SK-N-SH (cell line): Measurements from ENCODE around the gene LRCOL1. TPM values are rescaled to one million over a fixed set of nuclear protein-coding genes. Genes with fewer than 3 reads are reported as not detected.

ENCODE experiments used
- CTCF ChIA-PET: fragments of 300-600, 350-600 bp; formaldehyde crosslinking; extraction: SDS; loops from one replicate; lab custom pipeline; 2021; lab: Yijun Ruan, JAX
- POLR2A ChIA-PET: fragments of 350-600 bp; sonication (Branson Sonifier 250); formaldehyde crosslinking; extraction: SDS; loops from one replicate; lab custom pipeline; 2020; ENCODE audit warnings: antibody characterized with exemption, inconsistent platforms; lab: Yijun Ruan, JAX
- DNase-seq: peaks from one replicate; pipeline ENCODE4 v3.0.0; 2012
- H2AFZ ChIP-seq: fragments of 200-600 bp; sonication (generic); 2 replicates; pipeline ENCODE4 v1.8.1; 2016; ENCODE audit warnings: antibody characterized with exemption, mild to moderate bottlenecking, low read depth
- H3F3A ChIP-seq: fragments of 200-600 bp; sonication (generic); replicated peaks from 2 replicates; pipeline ENCODE3; 2016; ENCODE audit warnings: antibody characterized with exemption, mild to moderate bottlenecking; ENCODE audit not compliant: insufficient read depth
- H3K27ac ChIP-seq, 2 experiments: fragments of 200-500 bp in 1 of 2; fragments of 200-600 bp in 1 of 2; sonication (Bioruptor generic) in 1 of 2; sonication (generic), shearing (Covaris generic) in 1 of 2; 2 replicates each; pipeline versions ENCODE4 v1.5.1 to v1.6.1; 2014 to 2016; ENCODE audit warnings: low read depth in 2 of 2, inconsistent platforms in 1 of 2, low read length in 1 of 2, mild to moderate bottlenecking in 1 of 2, mixed read lengths in 1 of 2
- H3K27me3 ChIP-seq: fragments of 200-600 bp; sonication (generic), shearing (Covaris generic); 2 replicates; pipeline ENCODE4 v1.6.1; 2016; ENCODE audit warnings: mixed run types; ENCODE audit not compliant: insufficient read depth
- H3K36me3 ChIP-seq, 2 experiments: fragments of 200-500 bp in 1 of 2; fragments of 200-600 bp in 1 of 2; sonication (Bioruptor generic) in 1 of 2; sonication (generic) in 1 of 2; replicated peaks in 1 of 2; 2 replicates each; pipeline versions ENCODE3 to v1.5.1; 2014 to 2016; ENCODE audit warnings: low read length in 1 of 2, mild to moderate bottlenecking in 1 of 2; ENCODE audit not compliant: insufficient read depth in 2 of 2, control insufficient read depth in 1 of 2
- H3K4me1 ChIP-seq, 2 experiments: fragments of 200-500 bp in 1 of 2; fragments of 200-600 bp in 1 of 2; sonication (Bioruptor generic) in 1 of 2; sonication (generic), shearing (Covaris generic) in 1 of 2; 2 replicates each; pipeline versions ENCODE4 v1.5.1 to v1.6.1; 2014 to 2016; ENCODE audit warnings: low read depth in 1 of 2, low read length in 1 of 2, mixed run types in 1 of 2; ENCODE audit not compliant: insufficient read depth in 2 of 2, control insufficient read depth in 1 of 2
- H3K4me2 ChIP-seq: fragments of 200-600 bp; sonication (generic), shearing (Covaris generic); 2 replicates; pipeline ENCODE4 v1.6.1; 2017; ENCODE audit warnings: mixed run types
- H3K4me3 ChIP-seq, 2 experiments: fragments of 200-500 bp in 1 of 2; fragments of 200-600 bp in 1 of 2; sonication (Bioruptor generic) in 1 of 2; sonication (generic), shearing (Covaris generic) in 1 of 2; 2 replicates each; pipeline versions ENCODE4 v1.5.1 to v1.8.1; 2014 to 2016; ENCODE audit warnings: low read depth in 2 of 2, inconsistent platforms in 1 of 2, low read length in 1 of 2, mild to moderate bottlenecking in 1 of 2, mixed read lengths in 1 of 2, moderate library complexity in 1 of 2
- H3K79me2 ChIP-seq: fragments of 200-600 bp; sonication (generic); 2 replicates; pipeline ENCODE4 v1.8.1; 2017; ENCODE audit warnings: mild to moderate bottlenecking; ENCODE audit not compliant: insufficient read depth
- H3K9ac ChIP-seq: fragments of 200-600 bp; sonication (generic); 2 replicates; pipeline ENCODE4 v1.6.1; 2017; ENCODE audit warnings: mixed run types
- H3K9me2 ChIP-seq: fragments of 200-600 bp; sonication (generic); 2 replicates; pipeline ENCODE4 v1.6.1; 2017; ENCODE audit warnings: mixed run types
- H3K9me3 ChIP-seq: fragments of 200-600 bp; sonication (generic); 2 replicates; pipeline ENCODE4 v1.6.1; 2017; ENCODE audit warnings: mixed run types, mild to moderate bottlenecking, moderate library complexity
- H4K20me1 ChIP-seq: fragments of 200-600 bp; sonication (generic); 2 replicates; pipeline ENCODE4 v1.6.1; 2017; ENCODE audit warnings: mild to moderate bottlenecking, mixed run types; ENCODE audit not compliant: insufficient read depth
- CHD2 ChIP-seq: fragments of 150-350 bp; IDR thresholded peaks from 2 replicates; pipeline ENCODE4 v1.6.1; 2018; ENCODE audit warnings: low read length; ENCODE audit not compliant: partially characterized antibody
- EP300 ChIP-seq, 2 experiments: IDR thresholded peaks; 2 replicates each; pipeline versions ENCODE4 v1.4.0 to v1.6.1; 2012; ENCODE audit warnings: borderline replicate concordance in 1 of 2, low read depth in 1 of 2, low read length in 1 of 2
- EZH2phosphoT487 ChIP-seq: fragments of 200-600 bp; sonication (generic); IDR thresholded peaks from 2 replicates; pipeline ENCODE4 v1.6.1; 2017; ENCODE audit warnings: low read depth, mixed run types, mild to moderate bottlenecking, antibody characterized with exemption, moderate library complexity, borderline replicate concordance
- FOXM1 ChIP-seq: IDR thresholded peaks from 2 replicates; pipeline ENCODE4 v1.4.0; 2012; ENCODE audit warnings: low read depth, mild to moderate bottlenecking
- JUND ChIP-seq: IDR thresholded peaks from 2 replicates; pipeline ENCODE4 v1.4.0; 2012
- MXI1 ChIP-seq: IDR thresholded peaks from 2 replicates; pipeline ENCODE4 v1.6.1; 2012; ENCODE audit warnings: mild to moderate bottlenecking, low read depth, low read length, improper control_type of control experiment
- NFIC ChIP-seq: IDR thresholded peaks from 2 replicates; pipeline ENCODE4 v1.4.0; 2012; ENCODE audit warnings: borderline replicate concordance
- NRF1 ChIP-seq: IDR thresholded peaks from 2 replicates; pipeline ENCODE4 v1.6.1; 2012; ENCODE audit warnings: low read depth, mild to moderate bottlenecking, low read length
- RCOR1 ChIP-seq: fragments of 150-350 bp; IDR thresholded peaks from 2 replicates; pipeline ENCODE4 v1.6.1; 2017; ENCODE audit warnings: antibody characterized with exemption, low read length
- SIN3A ChIP-seq: IDR thresholded peaks from 2 replicates; pipeline ENCODE4 v1.6.1; 2012; ENCODE audit warnings: low read depth, mild to moderate bottlenecking, low read length, moderate library complexity, borderline replicate concordance
- TAF1 ChIP-seq: IDR thresholded peaks from 2 replicates; pipeline ENCODE4 v1.6.1; 2012; ENCODE audit warnings: low read depth, mild to moderate bottlenecking, low read length, moderate library complexity, borderline replicate concordance
- TCF12 ChIP-seq: IDR thresholded peaks from 2 replicates; pipeline ENCODE4 v1.4.0; 2012
- TEAD4 ChIP-seq: IDR thresholded peaks from 2 replicates; pipeline ENCODE4 v1.4.0; 2012; ENCODE audit warnings: mild to moderate bottlenecking, borderline replicate concordance; ENCODE audit not compliant: insufficient read depth
- YY1 ChIP-seq: IDR thresholded peaks from 2 replicates; pipeline ENCODE4 v1.4.0; 2012; ENCODE audit warnings: low read depth, mild to moderate bottlenecking
- WGBS: methylation state at CpG from one replicate; pipeline ENCODE4 v1.1.6; 2017; ENCODE audit warnings: low lambda C conversion rate; 5-methylcytosine and 5-hydroxymethylcytosine counted together
- polyA plus RNA-seq, 3 experiments: library from polyadenylated mRNA; depleted of rRNA; stranded (reverse); fragments of >200 nt; gene quantifications; 2 replicates each; pipeline ENCODE4 v1.2.3, GENCODE V29; 2012
- TF ChIP-seq, protein P1 (sequence below): fragments of 200-600 bp; sonication (generic); IDR thresholded peaks from 2 replicates; pipeline ENCODE4 v1.6.1; 2017; ENCODE audit warnings: antibody characterized with exemption, mild to moderate bottlenecking, moderate library complexity
- TF ChIP-seq, protein P2 (sequence below): IDR thresholded peaks from 2 replicates; pipeline ENCODE4; 2012
- TF ChIP-seq, protein P3 (sequence below): IDR thresholded peaks from 2 replicates; pipeline ENCODE4 v1.4.0; 2012; ENCODE audit warnings: low read depth
- TF ChIP-seq, protein P4 (sequence below): IDR thresholded peaks from 2 replicates; pipeline ENCODE4 v1.6.1; 2012; ENCODE audit warnings: mild to moderate bottlenecking, low read depth, low read length, moderate library complexity
- TF ChIP-seq, protein P5 (sequence below): fragments of 150-350 bp; IDR thresholded peaks from 2 replicates; pipeline ENCODE4 v1.6.1; 2016; ENCODE audit warnings: mild to moderate bottlenecking, low read depth, low read length

Gene LRCOL1
- polyA plus RNA-seq, 1 of the 3 experiments (the other 2 are of a cell fraction) = 1.1 TPM

DNA sequence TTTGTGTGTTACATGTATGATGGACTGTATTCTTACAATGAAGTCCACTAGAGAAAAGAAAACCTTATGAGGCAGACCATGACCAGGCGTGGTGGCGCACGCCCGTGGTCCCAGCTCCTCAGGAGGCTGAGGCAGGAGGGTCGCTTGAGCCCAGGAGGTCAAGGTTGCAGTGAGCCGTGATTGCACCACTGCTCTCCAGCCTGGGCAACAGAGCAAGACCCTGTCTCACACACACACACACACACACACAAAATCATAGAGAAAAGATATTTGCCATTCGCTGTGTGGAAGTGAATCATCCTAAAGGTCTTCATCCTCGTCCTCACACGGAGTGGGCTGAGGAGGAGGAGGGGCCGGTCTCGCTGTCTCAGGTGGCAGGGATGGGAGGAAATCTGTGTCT lies 32.3 kb downstream of the LRCOL1 start (continued):
- TF ChIP-seq CHD2 = no peak
- TF ChIP-seq, protein P1, sequence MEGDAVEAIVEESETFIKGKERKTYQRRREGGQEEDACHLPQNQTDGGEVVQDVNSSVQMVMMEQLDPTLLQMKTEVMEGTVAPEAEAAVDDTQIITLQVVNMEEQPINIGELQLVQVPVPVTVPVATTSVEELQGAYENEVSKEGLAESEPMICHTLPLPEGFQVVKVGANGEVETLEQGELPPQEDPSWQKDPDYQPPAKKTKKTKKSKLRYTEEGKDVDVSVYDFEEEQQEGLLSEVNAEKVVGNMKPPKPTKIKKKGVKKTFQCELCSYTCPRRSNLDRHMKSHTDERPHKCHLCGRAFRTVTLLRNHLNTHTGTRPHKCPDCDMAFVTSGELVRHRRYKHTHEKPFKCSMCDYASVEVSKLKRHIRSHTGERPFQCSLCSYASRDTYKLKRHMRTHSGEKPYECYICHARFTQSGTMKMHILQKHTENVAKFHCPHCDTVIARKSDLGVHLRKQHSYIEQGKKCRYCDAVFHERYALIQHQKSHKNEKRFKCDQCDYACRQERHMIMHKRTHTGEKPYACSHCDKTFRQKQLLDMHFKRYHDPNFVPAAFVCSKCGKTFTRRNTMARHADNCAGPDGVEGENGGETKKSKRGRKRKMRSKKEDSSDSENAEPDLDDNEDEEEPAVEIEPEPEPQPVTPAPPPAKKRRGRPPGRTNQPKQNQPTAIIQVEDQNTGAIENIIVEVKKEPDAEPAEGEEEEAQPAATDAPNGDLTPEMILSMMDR = no peak

DNA sequence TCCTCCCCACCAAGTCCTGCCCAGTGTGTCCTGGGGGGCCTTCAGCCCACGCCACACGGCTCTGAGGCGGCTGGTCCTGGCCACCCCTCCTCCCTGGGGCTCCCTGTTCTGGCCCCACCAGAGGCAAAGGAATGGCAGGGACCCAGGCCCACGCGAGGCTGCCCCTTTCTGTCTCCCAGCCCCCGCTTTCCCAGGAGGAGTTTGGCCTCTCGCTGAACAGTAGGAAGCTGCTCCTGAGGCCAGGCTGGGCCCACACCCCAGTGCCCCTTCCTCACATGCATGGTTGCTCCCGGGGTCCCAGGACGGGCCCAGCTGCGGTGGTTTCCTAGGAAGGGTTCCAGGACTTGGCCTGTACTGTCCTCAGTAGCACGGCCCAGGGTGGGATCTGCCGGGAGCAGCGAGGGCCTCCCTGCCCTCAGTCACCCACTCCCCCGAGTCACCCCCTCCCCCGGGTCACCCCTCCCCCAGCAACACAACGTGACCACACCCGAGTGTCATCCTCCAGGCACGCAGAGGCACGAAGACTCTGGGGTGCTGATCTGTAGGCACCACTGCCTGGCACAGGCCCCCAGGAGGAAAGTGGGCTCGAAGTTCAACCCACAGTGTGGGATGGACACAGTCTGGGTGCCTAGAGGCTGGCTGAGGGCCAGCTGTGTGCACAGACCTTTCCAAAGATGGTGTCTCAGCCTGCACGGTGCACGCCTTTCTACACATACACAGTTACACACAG lies 33.0 kb downstream of the LRCOL1 start:
- no peaks in the 10 kb centered on the region for H3K9me3 ChIP-seq
- TF ChIP-seq, protein P2, sequence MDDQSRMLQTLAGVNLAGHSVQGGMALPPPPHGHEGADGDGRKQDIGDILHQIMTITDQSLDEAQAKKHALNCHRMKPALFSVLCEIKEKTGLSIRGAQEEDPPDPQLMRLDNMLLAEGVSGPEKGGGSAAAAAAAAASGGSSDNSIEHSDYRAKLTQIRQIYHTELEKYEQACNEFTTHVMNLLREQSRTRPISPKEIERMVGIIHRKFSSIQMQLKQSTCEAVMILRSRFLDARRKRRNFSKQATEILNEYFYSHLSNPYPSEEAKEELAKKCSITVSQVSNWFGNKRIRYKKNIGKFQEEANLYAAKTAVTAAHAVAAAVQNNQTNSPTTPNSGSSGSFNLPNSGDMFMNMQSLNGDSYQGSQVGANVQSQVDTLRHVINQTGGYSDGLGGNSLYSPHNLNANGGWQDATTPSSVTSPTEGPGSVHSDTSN = no peak
- TF ChIP-seq, protein P3, sequence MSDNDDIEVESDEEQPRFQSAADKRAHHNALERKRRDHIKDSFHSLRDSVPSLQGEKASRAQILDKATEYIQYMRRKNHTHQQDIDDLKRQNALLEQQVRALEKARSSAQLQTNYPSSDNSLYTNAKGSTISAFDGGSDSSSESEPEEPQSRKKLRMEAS = no peak
- TF ChIP-seq JUND (no peak), MXI1 (no peak), NRF1 (no peak), TAF1 (no peak), YY1 (no peak), TCF12 (no peak), TEAD4 (no peak), SIN3A (no peak), NFIC (no peak), EZH2phosphoT487 (no peak), FOXM1 (no peak), RCOR1 (no peak), EP300 (IDR thresholded peaks at IDR 0.05; ENCODE audit: borderline replicate concordance in 1 of 2, low read depth in 1 of 2, low read length in 1 of 2) (no peak)
- TF ChIP-seq, protein P4, sequence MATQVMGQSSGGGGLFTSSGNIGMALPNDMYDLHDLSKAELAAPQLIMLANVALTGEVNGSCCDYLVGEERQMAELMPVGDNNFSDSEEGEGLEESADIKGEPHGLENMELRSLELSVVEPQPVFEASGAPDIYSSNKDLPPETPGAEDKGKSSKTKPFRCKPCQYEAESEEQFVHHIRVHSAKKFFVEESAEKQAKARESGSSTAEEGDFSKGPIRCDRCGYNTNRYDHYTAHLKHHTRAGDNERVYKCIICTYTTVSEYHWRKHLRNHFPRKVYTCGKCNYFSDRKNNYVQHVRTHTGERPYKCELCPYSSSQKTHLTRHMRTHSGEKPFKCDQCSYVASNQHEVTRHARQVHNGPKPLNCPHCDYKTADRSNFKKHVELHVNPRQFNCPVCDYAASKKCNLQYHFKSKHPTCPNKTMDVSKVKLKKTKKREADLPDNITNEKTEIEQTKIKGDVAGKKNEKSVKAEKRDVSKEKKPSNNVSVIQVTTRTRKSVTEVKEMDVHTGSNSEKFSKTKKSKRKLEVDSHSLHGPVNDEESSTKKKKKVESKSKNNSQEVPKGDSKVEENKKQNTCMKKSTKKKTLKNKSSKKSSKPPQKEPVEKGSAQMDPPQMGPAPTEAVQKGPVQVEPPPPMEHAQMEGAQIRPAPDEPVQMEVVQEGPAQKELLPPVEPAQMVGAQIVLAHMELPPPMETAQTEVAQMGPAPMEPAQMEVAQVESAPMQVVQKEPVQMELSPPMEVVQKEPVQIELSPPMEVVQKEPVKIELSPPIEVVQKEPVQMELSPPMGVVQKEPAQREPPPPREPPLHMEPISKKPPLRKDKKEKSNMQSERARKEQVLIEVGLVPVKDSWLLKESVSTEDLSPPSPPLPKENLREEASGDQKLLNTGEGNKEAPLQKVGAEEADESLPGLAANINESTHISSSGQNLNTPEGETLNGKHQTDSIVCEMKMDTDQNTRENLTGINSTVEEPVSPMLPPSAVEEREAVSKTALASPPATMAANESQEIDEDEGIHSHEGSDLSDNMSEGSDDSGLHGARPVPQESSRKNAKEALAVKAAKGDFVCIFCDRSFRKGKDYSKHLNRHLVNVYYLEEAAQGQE = no peak
- TF ChIP-seq, protein P1 = no peak
- TF ChIP-seq, protein P5, sequence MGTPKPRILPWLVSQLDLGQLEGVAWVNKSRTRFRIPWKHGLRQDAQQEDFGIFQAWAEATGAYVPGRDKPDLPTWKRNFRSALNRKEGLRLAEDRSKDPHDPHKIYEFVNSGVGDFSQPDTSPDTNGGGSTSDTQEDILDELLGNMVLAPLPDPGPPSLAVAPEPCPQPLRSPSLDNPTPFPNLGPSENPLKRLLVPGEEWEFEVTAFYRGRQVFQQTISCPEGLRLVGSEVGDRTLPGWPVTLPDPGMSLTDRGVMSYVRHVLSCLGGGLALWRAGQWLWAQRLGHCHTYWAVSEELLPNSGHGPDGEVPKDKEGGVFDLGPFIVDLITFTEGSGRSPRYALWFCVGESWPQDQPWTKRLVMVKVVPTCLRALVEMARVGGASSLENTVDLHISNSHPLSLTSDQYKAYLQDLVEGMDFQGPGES = no peak
- TF ChIP-seq, all 33 proteins: peak for 0
- H3K79me2 ChIP-seq = no peaks in the 10 kb centered on the region
- no peak overlapping the region for H2AFZ ChIP-seq
- H4K20me1 ChIP-seq = no peaks in the 10 kb centered on the region
- no peak overlapping the region; a peak in 1 of 4 replicates for H3K27ac ChIP-seq
- 80% methylated on average over 5 of the region's 22 CpGs for WGBS
- ChIA-PET CTCF (interaction anchor here (0.6 to 1.5 kb wide), 5 partner anchors 15 to 163 kb away, joined by 3 to 8 read pairs (median 4); no protein-coding TSS in a partner anchor), POLR2A (no interaction called here)
- H3F3A ChIP-seq = peaks cover 5% of the 10 kb centered on the region
- no peaks in the 10 kb centered on the region for H3K4me1 ChIP-seq
- H3K4me3 ChIP-seq = no peak overlapping the region
- H3K4me2 ChIP-seq = no peak overlapping the region
- H3K27me3 ChIP-seq = no peaks in the 10 kb centered on the region
- H3K9ac ChIP-seq = no peak overlapping the region
- no peak for DNase-seq
- peaks cover 0 to 52% of the 10 kb centered on the region in 2 experiments for H3K36me3 ChIP-seq
- H3K9me2 ChIP-seq = no peaks in the 10 kb centered on the region
